Sciatic nerve (tissue), 2 donors: ENCODE results near the gene CFAP157. TPM values are rescaled to one million over a fixed set of nuclear protein-coding genes. Genes with fewer than 3 reads are reported as not detected.

Experiments used
- ATAC-seq: fragments of 200-7000 bp; cut with Tn5 transposase; one replicate; pipeline ENCODE4 v1.9.1; 2020; ENCODE audit warnings: mild to moderate bottlenecking, moderate library complexity
- DNase-seq: peaks from one replicate; pipeline ENCODE4 v3.0.0-alpha.2; 2020; ENCODE audit warnings: low spot score
- intact Hi-C: fragments of 100-400 bp; cut with DNase I; formaldehyde crosslinking; loops from one replicate; pipeline ENCODE4 v1.14.2; 2022
- total RNA-seq: library from RNA; stranded (reverse); fragmentation: NEBNext Ultra II Directional; extraction: Animal tissue kit (Norgen Biotek cat#: 25700); gene quantifications from one replicate; pipeline ENCODE4 v1.2.1, GENCODE V29; 2021
- donor health status: DM: no; HTN: no; CAD: no.
- donor health status: DM: no; HTN: no; CAD: no.

CFAP157 gene
- total RNA-seq, 1 donor from 2014 or later = 0.80 TPM

- DNase-seq (no peak), ATAC-seq (no peak)
- intact Hi-C loops = loop anchor here (2.0 to 10.0 kb wide), 3 partner anchors 137 to 225 kb away; no protein-coding TSS in a partner anchor
Measured at GRCh38 chr9:127730262-127730661, 23.5 kb downstream of the CFAP157 start.

GRCh38 chr9:127730799-127731410, 24.1 kb downstream of the CFAP157 start:
- intact Hi-C loops = loop anchor here (2.0 to 10.0 kb wide), 3 partner anchors 136 to 226 kb away; no protein-coding TSS in a partner anchor
- ATAC-seq (no peak), DNase-seq (no peak)

- intact Hi-C loops = loop anchor here (2.0 to 10.0 kb wide), 4 partner anchors 35 to 227 kb away; no protein-coding TSS in a partner anchor
- ATAC-seq = no peak
Measured at GRCh38 chr9:127731938-127732337, 25.1 kb downstream of the CFAP157 start.

GRCh38 chr9:127732444-127732843, 25.7 kb downstream of the CFAP157 start:
- ATAC-seq (no peak), DNase-seq (no peak)
- intact Hi-C loops = loop anchor here (2.0 to 10.0 kb wide), 3 partner anchors 36 to 228 kb away; no protein-coding TSS in a partner anchor

More at GRCh38 chr9:127731938-127732337, 25.1 kb downstream of the CFAP157 start:
- DNase-seq = no peak

- intact Hi-C loops = loop anchor here (2.0 to 10.0 kb wide), 3 partner anchors 37 to 229 kb away; no protein-coding TSS in a partner anchor
- no peak for DNase-seq
- ATAC-seq = no peak
Measured at GRCh38 chr9:127733614-127734013, 26.8 kb downstream of the CFAP157 start.

GRCh38 chr9:127734247-127734746, 27.5 kb downstream of the CFAP157 start:
- ATAC-seq (peak; percentile 0), DNase-seq (no peak)
- intact Hi-C loops = loop anchor here (5.0 to 10.0 kb wide), 2 partner anchors 133 to 229 kb away; no protein-coding TSS in a partner anchor

- ATAC-seq = peak; percentile 94
- peak; percentile 99 for DNase-seq
- intact Hi-C loops = loop anchor here (5.0 to 10.0 kb wide), 3 partner anchors 132 to 230 kb away; no protein-coding TSS in a partner anchor
Measured at GRCh38 chr9:127734747-127735529, 28.1 kb downstream of the CFAP157 start, which contains the start of gene TOR2A. Gene TOR2A (minus strand): TSS chr9:127735294. CDS start chr9:127735270, 24 bp downstream.

GRCh38 chr9:127735530-127736185, 28.9 kb downstream of the CFAP157 start:
- intact Hi-C loops = loop anchor here (2.0 to 10.0 kb wide), 3 partner anchors 49 to 231 kb away; no protein-coding TSS in a partner anchor
- ATAC-seq = no peak
- DNase-seq = no peak

GRCh38 chr9:127738666-127739065, 31.9 kb downstream of the CFAP157 start:
- intact Hi-C loops = loop anchor here (5.0 to 10.0 kb wide), 2 partner anchors 189 to 234 kb away; no protein-coding TSS in a partner anchor
- DNase-seq = no peak

GRCh38 chr9:127739614-127740330, 33.0 kb downstream of the CFAP157 start:
- DNase-seq = no peak
- intact Hi-C loops = loop anchor here (5.0 to 10.0 kb wide), 2 partner anchors 188 to 235 kb away; no protein-coding TSS in a partner anchor
- no peak for ATAC-seq

More at GRCh38 chr9:127738666-127739065, 31.9 kb downstream of the CFAP157 start:
- no peak for ATAC-seq

GRCh38 chr9:127741831-127742434, 35.1 kb downstream of the CFAP157 start:
- DNase-seq (peak; percentile 76), ATAC-seq (peak; percentile 48)
- intact Hi-C loops = no loop called here

GRCh38 chr9:127742435-127743088, 35.8 kb downstream of the CFAP157 start:
- DNase-seq (no peak), ATAC-seq (peak; percentile 36)
- intact Hi-C loops = no loop called here

GRCh38 chr9:127744398-127745110, 37.8 kb downstream of the CFAP157 start:
- no peak for ATAC-seq
- intact Hi-C loops = no loop called here
- no peak for DNase-seq

GRCh38 chr9:127746959-127747569, 40.3 kb downstream of the CFAP157 start:
- intact Hi-C loops = no loop called here
- ATAC-seq = no peak
- no peak for DNase-seq

GRCh38 chr9:127749090-127749787, 42.5 kb downstream of the CFAP157 start:
- no peak for ATAC-seq
- DNase-seq = no peak
- intact Hi-C loops = no loop called here
